Neural crest cell (in vitro differentiated cells): ENCODE measurements around the gene TCF4. TPM values are rescaled to one million over a fixed set of nuclear protein-coding genes. Genes with fewer than 3 reads are reported as not detected.

Experiments used
- DNase-seq: peaks from one replicate; pipeline ENCODE4 v3.0.0; 2021; ENCODE audit warnings: low read depth, mixed read lengths, low spot score
- H3K27ac Mint-ChIP-seq: one replicate; pipeline ENCODE4 v1.8.0; 2021; ENCODE audit warnings: mild to moderate bottlenecking, mixed read lengths; ENCODE audit not compliant: unreplicated experiment
- H3K27me3 Mint-ChIP-seq: 2 replicates; pipeline ENCODE4 v1.8.0; 2021; ENCODE audit warnings: low read depth, mild to moderate bottlenecking, mixed read lengths
- H3K36me3 Mint-ChIP-seq: 2 replicates; pipeline ENCODE4 v1.8.0; 2021; ENCODE audit warnings: low read depth, mild to moderate bottlenecking, mixed read lengths
- H3K4me1 Mint-ChIP-seq: 2 replicates; pipeline ENCODE4 v1.8.0; 2021; ENCODE audit warnings: mixed read lengths
- H3K4me3 Mint-ChIP-seq: one replicate; pipeline ENCODE4 v1.8.0; 2021; ENCODE audit warnings: mild to moderate bottlenecking, mixed read lengths
- H3K9me3 Mint-ChIP-seq: 2 replicates; pipeline ENCODE4 v1.8.0; 2021; ENCODE audit warnings: mixed read lengths
- total RNA-seq: library from RNA; stranded (reverse); gene quantifications from 2 replicates; pipeline ENCODE4 v1.2.1, GENCODE V29; 2021
- TF ChIP-seq, protein P1 (sequence below): fragments of 200-600 bp; sonication (generic); conservative IDR thresholded peaks from 2 replicates; pipeline ENCODE4 v1.5.0; 2021; ENCODE audit warnings: antibody characterized with exemption, mild to moderate bottlenecking

TCF4 gene
- total RNA-seq, 1 donor from 2014 or later = 89.9 TPM

DNA sequence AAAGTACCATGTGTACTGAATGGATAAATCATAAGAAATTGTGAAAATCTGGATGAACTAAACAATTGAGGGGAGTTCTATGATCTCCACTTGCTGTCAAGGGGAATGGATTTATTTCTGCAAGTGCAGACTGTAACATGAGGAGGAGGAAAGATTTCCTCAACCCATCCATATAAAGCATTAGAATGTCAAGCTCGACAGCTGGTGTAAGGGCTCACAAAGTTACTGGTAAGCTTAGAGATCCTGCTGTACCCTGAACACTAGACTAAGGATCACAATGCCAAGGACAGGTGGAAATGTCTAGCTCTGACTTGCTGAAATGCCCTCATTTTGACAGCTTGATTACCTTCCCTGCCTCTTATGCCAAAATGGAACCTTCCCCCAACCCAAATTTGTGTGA lies 125.3 kb downstream of the TCF4 start:
- TF ChIP-seq, protein P1, sequence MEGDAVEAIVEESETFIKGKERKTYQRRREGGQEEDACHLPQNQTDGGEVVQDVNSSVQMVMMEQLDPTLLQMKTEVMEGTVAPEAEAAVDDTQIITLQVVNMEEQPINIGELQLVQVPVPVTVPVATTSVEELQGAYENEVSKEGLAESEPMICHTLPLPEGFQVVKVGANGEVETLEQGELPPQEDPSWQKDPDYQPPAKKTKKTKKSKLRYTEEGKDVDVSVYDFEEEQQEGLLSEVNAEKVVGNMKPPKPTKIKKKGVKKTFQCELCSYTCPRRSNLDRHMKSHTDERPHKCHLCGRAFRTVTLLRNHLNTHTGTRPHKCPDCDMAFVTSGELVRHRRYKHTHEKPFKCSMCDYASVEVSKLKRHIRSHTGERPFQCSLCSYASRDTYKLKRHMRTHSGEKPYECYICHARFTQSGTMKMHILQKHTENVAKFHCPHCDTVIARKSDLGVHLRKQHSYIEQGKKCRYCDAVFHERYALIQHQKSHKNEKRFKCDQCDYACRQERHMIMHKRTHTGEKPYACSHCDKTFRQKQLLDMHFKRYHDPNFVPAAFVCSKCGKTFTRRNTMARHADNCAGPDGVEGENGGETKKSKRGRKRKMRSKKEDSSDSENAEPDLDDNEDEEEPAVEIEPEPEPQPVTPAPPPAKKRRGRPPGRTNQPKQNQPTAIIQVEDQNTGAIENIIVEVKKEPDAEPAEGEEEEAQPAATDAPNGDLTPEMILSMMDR = no peak
- Mint-ChIP-seq H3K4me1 (peaks cover 46% of the 10 kb centered on the region), H3K36me3 (peaks cover 5% of the 10 kb centered on the region), H3K27ac (no peak overlapping the region), H3K9me3 (no peaks in the 10 kb centered on the region), H3K4me3 (no peak overlapping the region), H3K27me3 (peaks cover 58% of the 10 kb centered on the region)
- DNase-seq = no peak

DNA sequence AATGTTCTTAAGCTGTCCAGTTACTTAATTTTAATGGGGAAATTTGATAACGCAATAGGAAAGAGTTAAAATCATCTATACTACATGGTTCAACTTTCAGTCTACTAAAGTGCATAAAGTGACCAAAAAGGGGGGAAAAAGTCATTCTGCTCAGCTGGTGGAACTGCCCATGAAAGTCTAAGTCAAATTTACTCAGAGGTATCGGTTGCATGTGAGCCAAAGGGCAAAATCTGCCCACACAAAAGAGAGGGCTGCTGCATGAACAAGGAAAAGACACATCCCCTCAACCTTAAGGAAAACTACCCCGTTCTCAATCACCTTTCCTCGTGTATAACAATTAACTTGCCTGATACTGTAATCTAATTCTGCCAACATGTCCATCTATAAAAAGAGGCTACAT lies 126.1 kb downstream of the TCF4 start:
- Mint-ChIP-seq H3K27me3 (peaks cover 53% of the 10 kb centered on the region), H3K36me3 (peaks cover 5% of the 10 kb centered on the region), H3K9me3 (no peaks in the 10 kb centered on the region), H3K4me3 (no peak overlapping the region), H3K27ac (no peak overlapping the region), H3K4me1 (peaks cover 40% of the 10 kb centered on the region)
- TF ChIP-seq, protein P1 = no peak
- no peak for DNase-seq

DNA sequence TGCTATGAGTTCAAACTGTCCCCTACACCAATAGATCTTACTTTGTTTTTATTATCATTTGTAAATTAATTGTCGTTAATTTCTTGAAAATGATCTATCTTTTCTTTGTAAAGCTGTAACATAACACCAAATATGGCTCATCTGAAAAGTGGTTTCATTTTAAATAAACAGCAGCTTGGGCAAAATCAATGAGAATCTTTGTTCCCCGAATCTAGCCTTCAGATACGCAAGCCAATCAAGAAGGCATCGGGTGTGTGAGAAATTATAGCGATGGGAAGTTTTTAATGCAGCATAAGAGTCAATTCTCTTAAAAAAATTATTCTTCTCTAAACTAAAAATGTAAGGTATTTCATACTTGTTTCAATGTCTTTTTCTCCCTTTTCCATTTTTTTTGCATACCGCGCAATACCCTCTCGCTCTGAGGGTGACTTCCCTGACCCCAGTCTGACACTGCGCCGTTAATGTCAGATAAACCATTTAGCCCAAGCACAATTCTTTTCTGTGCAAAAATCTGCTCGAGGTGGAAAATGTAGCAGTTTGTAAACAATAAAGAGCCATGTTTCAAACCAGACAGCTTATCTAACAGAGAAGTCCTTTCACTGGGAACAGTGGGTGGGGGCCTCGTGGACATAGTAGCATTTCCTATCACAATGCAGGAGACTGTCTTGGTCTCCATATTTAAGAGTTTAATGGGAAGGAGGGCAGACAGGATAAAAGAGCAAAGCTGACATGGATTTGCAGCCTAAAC lies 129.4 kb downstream of the TCF4 start:
- Mint-ChIP-seq H3K9me3 (no peaks in the 10 kb centered on the region), H3K4me1 (peaks cover 45% of the 10 kb centered on the region)

DNA sequence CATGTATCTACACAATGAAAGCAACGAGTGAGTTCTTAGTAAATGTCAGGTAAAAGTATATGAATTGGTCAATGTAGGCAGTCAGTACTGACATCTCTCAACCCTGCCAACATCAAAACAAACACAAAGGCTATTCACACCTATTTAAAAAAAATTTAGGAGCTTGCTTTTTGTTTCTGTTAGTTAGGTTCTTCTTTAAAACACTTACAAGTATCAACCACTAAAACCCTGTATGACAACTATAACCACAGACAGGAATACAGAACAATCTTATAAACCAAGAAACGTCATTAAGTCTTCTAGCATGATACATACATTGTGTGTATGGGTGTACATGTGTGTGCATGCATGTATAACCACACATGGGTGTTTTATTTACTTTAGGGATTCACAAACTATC lies 131.0 kb downstream of the TCF4 start:
- Mint-ChIP-seq H3K27me3 (peaks cover 63% of the 10 kb centered on the region), H3K9me3 (no peaks in the 10 kb centered on the region), H3K4me1 (peaks cover 49% of the 10 kb centered on the region), H3K36me3 (peaks cover 3% of the 10 kb centered on the region), H3K27ac (no peak overlapping the region), H3K4me3 (no peak overlapping the region)
- TF ChIP-seq, protein P1 = no peak
- DNase-seq = no peak

More for the DNA sequence above, 129.4 kb downstream of the TCF4 start:
- TF ChIP-seq, protein P1 = no peak
- peak overlapping the region; percentile 68 for H3K27ac Mint-ChIP-seq
- peak; percentile 18 for DNase-seq
- peak overlapping the region; percentile 66 for H3K4me3 Mint-ChIP-seq
- peaks cover 63% of the 10 kb centered on the region for H3K27me3 Mint-ChIP-seq
- H3K36me3 Mint-ChIP-seq = peaks cover 3% of the 10 kb centered on the region

DNA sequence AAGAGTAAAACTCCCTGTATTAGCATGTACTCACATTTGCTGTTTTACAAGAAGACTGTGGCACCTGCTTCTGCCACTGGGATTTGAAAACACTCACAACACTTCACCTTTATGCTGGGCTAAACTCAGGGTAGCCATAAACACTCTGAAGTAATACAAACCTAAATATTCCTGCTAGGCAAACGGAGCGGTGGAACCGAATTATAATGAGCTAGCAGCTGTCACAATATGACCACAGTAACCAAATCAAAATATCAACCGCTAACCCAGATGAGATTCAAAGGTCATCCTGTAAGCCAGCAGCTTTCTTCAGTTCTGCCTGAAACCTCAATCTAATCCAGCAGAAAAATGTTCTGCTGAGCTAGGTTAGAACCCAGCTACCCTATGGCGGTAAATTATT lies 132.1 kb downstream of the TCF4 start:
- H3K4me1 Mint-ChIP-seq = peaks cover 46% of the 10 kb centered on the region
- TF ChIP-seq, protein P1 = no peak
- H3K27me3 Mint-ChIP-seq = peaks cover 66% of the 10 kb centered on the region
- H3K4me3 Mint-ChIP-seq = no peak overlapping the region
- H3K36me3 Mint-ChIP-seq = peaks cover 3% of the 10 kb centered on the region
- no peak for DNase-seq
- no peak overlapping the region for H3K27ac Mint-ChIP-seq
- no peaks in the 10 kb centered on the region for H3K9me3 Mint-ChIP-seq
